H1 (cell line): ENCODE measurements around the gene PTPRO. TPM values are rescaled to one million over a fixed set of nuclear protein-coding genes. Genes with fewer than 3 reads are reported as not detected.

Experiments used
- CTCF ChIA-PET: fragments of 300-600 bp; sonication (Branson Sonifier 250); formaldehyde crosslinking; loops from one replicate; lab custom pipeline; 2021; ENCODE audit not compliant: partially characterized antibody; lab: Charles Lee
- POLR2A ChIA-PET: fragments of 300-600 bp; sonication (Branson Sonifier 250); formaldehyde crosslinking; loops from one replicate; lab custom pipeline; 2021; ENCODE audit warnings: inconsistent platforms; ENCODE audit not compliant: partially characterized antibody; lab: Charles Lee
- DNase-seq, 2 experiments: peaks; one replicate each; pipeline versions ENCODE4 v3.0.0 to v3.0.0-alpha.2; 2010 to 2022; ENCODE audit warnings: low spot score in 2 of 2, low read depth in 1 of 2, mixed read lengths in 1 of 2
- FAIRE-seq: peaks from 2 replicates; lab custom pipeline; 2011; peaks lifted over from hg19 to GRCh38; lab: Jason Lieb, UNC
- H2AFZ ChIP-seq: 2 replicates; pipeline ENCODE4 v1.8.1; 2012; ENCODE audit warnings: low read length, inconsistent platforms
- H2AK5ac ChIP-seq: 2 replicates; pipeline ENCODE4 v1.6.1; 2013; ENCODE audit warnings: low read depth, low read length
- H2BK120ac ChIP-seq: replicated peaks from 2 replicates; pipeline ENCODE3; 2013; ENCODE audit warnings: low read depth, low read length, inconsistent platforms
- H2BK12ac ChIP-seq: 2 replicates; pipeline ENCODE4 v1.6.1; 2013; ENCODE audit warnings: low read depth, low read length
- H2BK15ac ChIP-seq: 2 replicates; pipeline ENCODE4 v1.6.1; 2013; ENCODE audit warnings: low read length
- H2BK20ac ChIP-seq: 2 replicates; pipeline ENCODE4 v1.6.1; 2013; ENCODE audit warnings: low read length
- H2BK5ac ChIP-seq: 2 replicates; pipeline ENCODE4 v1.6.1; 2013; ENCODE audit warnings: low read depth, low read length
- H3K14ac ChIP-seq: 2 replicates; pipeline ENCODE4 v1.6.1; 2013; ENCODE audit warnings: inconsistent platforms; ENCODE audit not compliant: insufficient read length
- H3K18ac ChIP-seq: 2 replicates; pipeline ENCODE4 v1.6.1; 2013; ENCODE audit warnings: low read length; ENCODE audit errors: extremely low read depth
- H3K23ac ChIP-seq: 2 replicates; pipeline ENCODE4 v1.6.1; 2013; ENCODE audit warnings: inconsistent platforms; ENCODE audit not compliant: insufficient read length
- H3K23me2 ChIP-seq: 2 replicates; pipeline ENCODE4 v1.6.1; 2013; ENCODE audit warnings: low read depth, low read length
- H3K27ac ChIP-seq: 2 replicates; pipeline ENCODE4 v1.6.1; 2011; ENCODE audit warnings: low read depth, low read length, inconsistent platforms
- H3K27me3 ChIP-seq, 4 experiments: replicated peaks in 1 of 4; 1 replicate in 1 of 4; 2 replicates in 3 of 4; pipeline versions ENCODE4 v1.6.1 to v1.8.1; 2011 to 2013; ENCODE audit warnings: low read length in 3 of 4, mild to moderate bottlenecking in 3 of 4, inconsistent platforms in 2 of 4, mixed read lengths in 2 of 4, moderate library complexity in 1 of 4; ENCODE audit not compliant: control insufficient read depth in 3 of 4, insufficient read depth in 3 of 4; ENCODE audit errors: extremely low read depth in 1 of 4
- H3K36me3 ChIP-seq, 4 experiments: 2 replicates each; pipeline versions ENCODE4 v1.6.1 to v1.8.1; 2011 to 2013; ENCODE audit warnings: mild to moderate bottlenecking in 4 of 4, low read length in 3 of 4, moderate library complexity in 2 of 4, control low read depth in 1 of 4, inconsistent platforms in 1 of 4; ENCODE audit not compliant: insufficient read depth in 4 of 4, control insufficient read depth in 2 of 4
- H3K4ac ChIP-seq: replicated peaks from 2 replicates; pipeline ENCODE3; 2013; ENCODE audit warnings: low read length, low read depth, mixed read lengths, inconsistent platforms; ENCODE audit not compliant: insufficient read length
- H3K4me1 ChIP-seq, 4 experiments: replicated peaks in 1 of 4; 1 replicate in 1 of 4; 2 replicates in 3 of 4; pipeline versions ENCODE4 v1.6.1 to v1.8.1; 2011 to 2013; ENCODE audit warnings: low read length in 3 of 4, inconsistent platforms in 2 of 4, mixed read lengths in 1 of 4; ENCODE audit not compliant: insufficient read depth in 4 of 4, control insufficient read depth in 3 of 4
- H3K4me2 ChIP-seq, 2 experiments: 2 replicates each; pipeline versions ENCODE4 v1.6.1 to v1.8.1; 2011 to 2013; ENCODE audit warnings: low read depth in 2 of 2, low read length in 2 of 2, control low read depth in 1 of 2, inconsistent platforms in 1 of 2, mild to moderate bottlenecking in 1 of 2; ENCODE audit not compliant: insufficient read depth in 1 of 2
- H3K4me3 ChIP-seq, 4 experiments: fragments of 200-600, 300-600 bp in 1 of 4; sonication (generic), shearing (Covaris generic), sonication (Bioruptor Twin) in 1 of 4; 2 replicates each; pipeline versions ENCODE4 v1.5.1 to v1.8.1; 2011 to 2016; ENCODE audit warnings: low read length in 4 of 4, low read depth in 3 of 4, control low read depth in 2 of 4, inconsistent platforms in 2 of 4, mild to moderate bottlenecking in 2 of 4, mixed read lengths in 1 of 4, moderate library complexity in 1 of 4; ENCODE audit not compliant: insufficient read depth in 2 of 4; ENCODE audit errors: extremely low read depth in 1 of 4
- H3K56ac ChIP-seq: replicated peaks from 2 replicates; pipeline ENCODE3; 2013; ENCODE audit warnings: low read depth, mild to moderate bottlenecking, mixed read lengths, low read length, inconsistent platforms; ENCODE audit not compliant: insufficient read length
- H3K79me1 ChIP-seq: 2 replicates; pipeline ENCODE4 v1.6.1; 2013; ENCODE audit warnings: low read depth, low read length, control low read depth
- H3K79me2 ChIP-seq, 2 experiments: 2 replicates each; pipeline versions ENCODE4 v1.6.1 to v1.8.1; 2012 to 2013; ENCODE audit warnings: low read length in 2 of 2, mild to moderate bottlenecking in 2 of 2, inconsistent platforms in 1 of 2; ENCODE audit not compliant: insufficient read depth in 2 of 2, control insufficient read depth in 1 of 2
- H3K9ac ChIP-seq, 4 experiments: replicated peaks in 1 of 4; 1 replicate in 1 of 4; 2 replicates in 3 of 4; pipeline versions ENCODE4 v1.6.1 to v1.8.1; 2011 to 2013; ENCODE audit warnings: low read depth in 3 of 4, low read length in 3 of 4, control low read depth in 2 of 4, mild to moderate bottlenecking in 2 of 4, moderate library complexity in 2 of 4, inconsistent platforms in 1 of 4; ENCODE audit errors: extremely low read depth in 1 of 4
- H3K9me3 ChIP-seq, 2 experiments: 2 replicates each; pipeline versions ENCODE4 v1.6.1 to v1.8.1; 2012 to 2013; ENCODE audit warnings: mild to moderate bottlenecking in 2 of 2, moderate library complexity in 2 of 2, control low read depth in 1 of 2, inconsistent platforms in 1 of 2, low read depth in 1 of 2, low read length in 1 of 2, mixed read lengths in 1 of 2; ENCODE audit not compliant: insufficient read depth in 2 of 2
- H4K20me1 ChIP-seq, 2 experiments: replicated peaks in 1 of 2; 2 replicates each; pipeline versions ENCODE3 to v1.8.1; 2011 to 2013; ENCODE audit warnings: inconsistent platforms in 2 of 2, low read length in 2 of 2, mild to moderate bottlenecking in 1 of 2; ENCODE audit not compliant: insufficient read depth in 2 of 2, control insufficient read depth in 1 of 2
- H4K5ac ChIP-seq: 2 replicates; pipeline ENCODE4 v1.6.1; 2013; ENCODE audit warnings: low read length, low read depth, mixed read lengths, inconsistent platforms; ENCODE audit not compliant: insufficient read length
- H4K8ac ChIP-seq: 2 replicates; pipeline ENCODE4 v1.8.0; 2013; ENCODE audit warnings: mild to moderate bottlenecking, moderate library complexity, low read length, inconsistent platforms; ENCODE audit not compliant: insufficient read depth; ENCODE audit errors: extremely low read depth
- H4K91ac ChIP-seq: replicated peaks from 2 replicates; pipeline ENCODE3; 2013; ENCODE audit warnings: low read length, mixed read lengths, inconsistent platforms; ENCODE audit not compliant: insufficient read length
- BRCA1 ChIP-seq: IDR thresholded peaks from 2 replicates; pipeline ENCODE4 v1.6.1; 2012; ENCODE audit warnings: low read depth, low read length, improper control_type of control experiment
- HDAC2 ChIP-seq, 2 experiments: fragments of 300-600 bp in 1 of 2; sonication (generic) in 1 of 2; IDR thresholded peaks; 2 replicates each; pipeline ENCODE4 v1.6.1; 2011 to 2012; ENCODE audit warnings: low read depth in 2 of 2, low read length in 2 of 2, mild to moderate bottlenecking in 2 of 2, moderate library complexity in 2 of 2, borderline replicate concordance in 1 of 2, inconsistent platforms in 1 of 2
- HDAC6 ChIP-seq: IDR thresholded peaks from one replicate; pipeline ENCODE4 v1.7.1; 2012; ENCODE audit warnings: low read depth, mild to moderate bottlenecking, inconsistent platforms, low read length, moderate library complexity
- SP4 ChIP-seq: IDR thresholded peaks from 2 replicates; pipeline ENCODE4 v1.6.1; 2012; ENCODE audit warnings: low read length, inconsistent platforms
- polyA plus RNA-seq, 7 experiments: library from polyadenylated mRNA; depleted of rRNA in 3 of 7; stranded (reverse) in 5 of 7; unstranded in 2 of 7; fragments of >200 nt in 5 of 7; fragments of 200-250 nt in 2 of 7; gene quantifications; 1 replicate in 5 of 7; 2 replicates in 1 of 7; 4 replicates in 1 of 7; pipeline versions ENCODE4 v1.2.1 to v1.2.3, GENCODE V29; 2011 to 2013; ENCODE audit warnings: missing spikeins in 2 of 7, mixed read lengths in 2 of 7
- total RNA-seq: library from RNA; stranded (reverse); fragmentation: NEBNext Ultra II Directional; extraction: Animal tissue kit (Norgen Biotek cat#: 25700); gene quantifications from 2 replicates; pipeline ENCODE4 v1.2.1, GENCODE V29; 2021

PTPRO gene
- total and polyA plus RNA-seq, 2 of the 8 experiments (the other 6 are each of a cell fraction or from before 2014, with no cell fraction given), result 0.73 to 1.7 TPM

GRCh38 chr12:15644700-15645099 is 322.4 kb downstream of the PTPRO start:
- no peak overlapping the region for H2AFZ ChIP-seq
- no peak overlapping the region for H4K5ac ChIP-seq
- no peaks in the 10 kb centered on the region for H3K4me1 ChIP-seq
- POLR2A ChIA-PET, result no interaction called here
- no peak overlapping the region for H2AK5ac ChIP-seq
- no peak overlapping the region for H2BK5ac ChIP-seq
- H3K56ac ChIP-seq, result no peak overlapping the region
- no peaks in the 10 kb centered on the region for H3K36me3 ChIP-seq
- no peak overlapping the region for H3K14ac ChIP-seq
- no peak overlapping the region for H2BK12ac ChIP-seq
- no peak overlapping the region for H4K8ac ChIP-seq
- no peaks in the 10 kb centered on the region for H3K79me1 ChIP-seq
- CTCF ChIA-PET, result interaction anchor here (1.1 kb wide), 1 partner anchor 18 kb away, joined by 3 read pairs; no protein-coding TSS in a partner anchor
- no peaks in the 10 kb centered on the region for H3K27me3 ChIP-seq
- no peak overlapping the region for H4K91ac ChIP-seq
- H3K4ac ChIP-seq, result no peak overlapping the region
- H3K79me2 ChIP-seq, result no peaks in the 10 kb centered on the region
- H3K18ac ChIP-seq, result no peak overlapping the region
- H2BK20ac ChIP-seq, result no peak overlapping the region
- no peak overlapping the region for H3K4me2 ChIP-seq
- no peak for DNase-seq
- H3K4me3 ChIP-seq, result no peak overlapping the region
- H2BK120ac ChIP-seq, result no peak overlapping the region
- H3K9ac ChIP-seq, result no peak overlapping the region
- H3K23me2 ChIP-seq, result no peaks in the 10 kb centered on the region
- no peak for FAIRE-seq
- no peak overlapping the region for H2BK15ac ChIP-seq
- H3K9me3 ChIP-seq, result no peaks in the 10 kb centered on the region
- no peaks in the 10 kb centered on the region for H4K20me1 ChIP-seq
- H3K27ac ChIP-seq, result no peak overlapping the region
- H3K23ac ChIP-seq, result no peak overlapping the region
- TF ChIP-seq HDAC6 (no peak), HDAC2 (IDR thresholded peaks at IDR 0.05; ENCODE audit: borderline replicate concordance in 1 of 2, low read depth in 2 of 2, low read length in 2 of 2) (no peak), SP4 (no peak), BRCA1 (no peak)
